H9 (cell line): ENCODE data around the gene C17orf50. TPM values are rescaled to one million over a fixed set of nuclear protein-coding genes. Genes with fewer than 3 reads are reported as not detected.

Experiments used
- DNase-seq: peaks from one replicate; pipeline ENCODE4 v3.0.0-alpha.2; 2017
- H2AFZ ChIP-seq: one replicate; pipeline ENCODE4 v1.6.1; 2013; ENCODE audit warnings: mild to moderate bottlenecking, low read length, control low read depth, moderate library complexity
- H2AK5ac ChIP-seq: 2 replicates; pipeline ENCODE4 v1.6.1; 2013; ENCODE audit warnings: low read length, control low read depth, mixed read lengths; ENCODE audit not compliant: insufficient read length
- H2BK120ac ChIP-seq: one replicate; pipeline ENCODE4 v1.6.1; 2013; ENCODE audit warnings: low read depth, mild to moderate bottlenecking, low read length, control low read depth, inconsistent platforms; ENCODE audit not compliant: poor library complexity, severe bottlenecking
- H2BK12ac ChIP-seq: 2 replicates; pipeline ENCODE4 v1.6.1; 2013; ENCODE audit warnings: low read length, control low read depth, mixed read lengths, low read depth; ENCODE audit not compliant: insufficient read length
- H2BK15ac ChIP-seq: 2 replicates; pipeline ENCODE4 v1.6.1; 2013; ENCODE audit warnings: low read depth, low read length, control low read depth
- H2BK20ac ChIP-seq: one replicate; pipeline ENCODE4 v1.6.1; 2013; ENCODE audit warnings: low read depth, mild to moderate bottlenecking, low read length, control low read depth, inconsistent platforms; ENCODE audit not compliant: poor library complexity, severe bottlenecking
- H2BK5ac ChIP-seq: 2 replicates; pipeline ENCODE4 v1.6.1; 2013; ENCODE audit warnings: low read length, control low read depth, mixed read lengths; ENCODE audit not compliant: insufficient read length
- H3K14ac ChIP-seq: 2 replicates; pipeline ENCODE4 v1.6.1; 2013; ENCODE audit warnings: low read length, control low read depth; ENCODE audit not compliant: insufficient read depth
- H3K18ac ChIP-seq: 2 replicates; pipeline ENCODE4 v1.6.1; 2013; ENCODE audit warnings: low read depth, mild to moderate bottlenecking, mixed read lengths, low read length, control low read depth; ENCODE audit not compliant: insufficient read length
- H3K23ac ChIP-seq: 2 replicates; pipeline ENCODE4 v1.6.1; 2013; ENCODE audit warnings: low read length, control low read depth, mixed read lengths, low read depth; ENCODE audit not compliant: insufficient read length
- H3K23me2 ChIP-seq: 2 replicates; pipeline ENCODE4 v1.6.1; 2013; ENCODE audit warnings: low read depth, mild to moderate bottlenecking, mixed read lengths, low read length, control low read depth; ENCODE audit not compliant: insufficient read length, poor library complexity, severe bottlenecking
- H3K27ac ChIP-seq: 2 replicates; pipeline ENCODE4 v1.5.1; 2013; ENCODE audit warnings: low read length, control low read depth, mixed read lengths, low read depth; ENCODE audit not compliant: insufficient read length
- H3K27me3 ChIP-seq: 2 replicates; pipeline ENCODE4 v1.6.1; 2013; ENCODE audit warnings: low read length, control low read depth, inconsistent platforms; ENCODE audit not compliant: insufficient read depth
- H3K4ac ChIP-seq: 2 replicates; pipeline ENCODE4 v1.6.1; 2013; ENCODE audit warnings: low read depth, mild to moderate bottlenecking, control low read depth, inconsistent platforms, low read length, moderate library complexity
- H3K4me1 ChIP-seq: 2 replicates; pipeline ENCODE4 v1.6.1; 2013; ENCODE audit warnings: low read length, control low read depth, inconsistent platforms; ENCODE audit not compliant: insufficient read depth
- H3K4me2 ChIP-seq: 2 replicates; pipeline ENCODE4 v1.6.1; 2013; ENCODE audit warnings: low read length, control low read depth, mixed read lengths; ENCODE audit not compliant: insufficient read length, insufficient read depth
- H3K56ac ChIP-seq: 2 replicates; pipeline ENCODE4 v1.6.1; 2013; ENCODE audit warnings: low read depth, mild to moderate bottlenecking, mixed read lengths, low read length, control low read depth; ENCODE audit not compliant: insufficient read length
- H3K79me1 ChIP-seq: 2 replicates; pipeline ENCODE4 v1.6.1; 2013; ENCODE audit warnings: low read depth, mild to moderate bottlenecking, moderate library complexity, low read length, control low read depth, inconsistent platforms; ENCODE audit not compliant: insufficient read depth, poor library complexity, severe bottlenecking
- H3K79me2 ChIP-seq: 2 replicates; pipeline ENCODE4 v1.6.1; 2013; ENCODE audit warnings: low read length, control low read depth, inconsistent platforms; ENCODE audit not compliant: insufficient read depth
- H3K9ac ChIP-seq: 2 replicates; pipeline ENCODE4 v1.6.1; 2013; ENCODE audit warnings: low read length, control low read depth, mixed read lengths; ENCODE audit not compliant: insufficient read length; ENCODE audit errors: extremely low read depth
- H3K9me3 ChIP-seq: one replicate; pipeline ENCODE4 v1.6.1; 2013; ENCODE audit warnings: low read depth, low read length, inconsistent platforms; ENCODE audit not compliant: control insufficient read depth
- H3T11ph ChIP-seq: one replicate; pipeline ENCODE4 v1.6.1; 2013; ENCODE audit warnings: mild to moderate bottlenecking, low read length, control low read depth, inconsistent platforms
- H4K20me1 ChIP-seq: one replicate; pipeline ENCODE4 v1.6.1; 2013; ENCODE audit not compliant: control insufficient read depth, insufficient read length, insufficient read depth
- H4K5ac ChIP-seq: 2 replicates; pipeline ENCODE4 v1.6.1; 2013; ENCODE audit warnings: low read depth, mild to moderate bottlenecking, mixed read lengths, low read length, control low read depth; ENCODE audit not compliant: insufficient read length
- H4K8ac ChIP-seq: replicated peaks from 2 replicates; pipeline ENCODE4 v1.6.1; 2013; ENCODE audit warnings: low read length, control low read depth, mixed read lengths, low read depth; ENCODE audit not compliant: insufficient read length
- H4K91ac ChIP-seq: 2 replicates; pipeline ENCODE4 v1.6.1; 2013; ENCODE audit warnings: low read depth, mild to moderate bottlenecking, moderate library complexity, mixed read lengths, low read length, control low read depth; ENCODE audit not compliant: insufficient read length
- H3K27ac Mint-ChIP-seq, 3 experiments: 2 replicates in 2 of 3; 3 replicates in 1 of 3; pipeline ENCODE4 v1.8.0; 2020 to 2021; ENCODE audit warnings: mixed read lengths in 3 of 3, mild to moderate bottlenecking in 1 of 3, moderate library complexity in 1 of 3
- H3K27me3 Mint-ChIP-seq: 2 replicates; pipeline ENCODE4 v1.8.0; 2021; ENCODE audit warnings: low read depth, mild to moderate bottlenecking, moderate library complexity, mixed read lengths
- H3K36me3 Mint-ChIP-seq, 3 experiments: 2 replicates in 2 of 3; 3 replicates in 1 of 3; pipeline ENCODE4 v1.8.0; 2020 to 2021; ENCODE audit warnings: low read depth in 3 of 3, mixed read lengths in 3 of 3; ENCODE audit not compliant: insufficient read depth in 1 of 3
- H3K4me1 Mint-ChIP-seq, 2 experiments: 2 replicates each; pipeline ENCODE4 v1.8.0; 2020; ENCODE audit warnings: mixed read lengths in 2 of 2
- H3K4me3 Mint-ChIP-seq, 2 experiments: 2 replicates in 1 of 2; 3 replicates in 1 of 2; pipeline ENCODE4 v1.8.0; 2020 to 2021; ENCODE audit warnings: mild to moderate bottlenecking in 2 of 2, mixed read lengths in 2 of 2, moderate library complexity in 1 of 2
- H3K9me3 Mint-ChIP-seq, 2 experiments: 2 replicates in 1 of 2; 3 replicates in 1 of 2; pipeline ENCODE4 v1.8.0; 2020; ENCODE audit warnings: mild to moderate bottlenecking in 2 of 2, mixed read lengths in 2 of 2, moderate library complexity in 1 of 2
- WGBS: extraction: QIAGEN DNeasy Blood & Tissue Kit; methylation state at CpG from one replicate; pipeline ENCODE4 v1.1.7; 2013; ENCODE audit warnings: missing lambda C conversion rate, low lambda C conversion rate, mixed read lengths; ENCODE audit not compliant: insufficient read length; ENCODE audit errors: extremely low coverage; 5-methylcytosine and 5-hydroxymethylcytosine counted together
- total RNA-seq: library from RNA; stranded (reverse); gene quantifications from 2 replicates; pipeline ENCODE4 v1.2.1, GENCODE V29; 2021
- TF ChIP-seq, protein P1 (sequence below): fragments of 200-600 bp; sonication (generic); conservative IDR thresholded peaks from 3 replicates; pipeline ENCODE4 v1.8.0; 2021; ENCODE audit warnings: antibody characterized with exemption, mild to moderate bottlenecking

Gene C17orf50
- total RNA-seq, 1 experiment from 2014 or later, result not detected

DNA sequence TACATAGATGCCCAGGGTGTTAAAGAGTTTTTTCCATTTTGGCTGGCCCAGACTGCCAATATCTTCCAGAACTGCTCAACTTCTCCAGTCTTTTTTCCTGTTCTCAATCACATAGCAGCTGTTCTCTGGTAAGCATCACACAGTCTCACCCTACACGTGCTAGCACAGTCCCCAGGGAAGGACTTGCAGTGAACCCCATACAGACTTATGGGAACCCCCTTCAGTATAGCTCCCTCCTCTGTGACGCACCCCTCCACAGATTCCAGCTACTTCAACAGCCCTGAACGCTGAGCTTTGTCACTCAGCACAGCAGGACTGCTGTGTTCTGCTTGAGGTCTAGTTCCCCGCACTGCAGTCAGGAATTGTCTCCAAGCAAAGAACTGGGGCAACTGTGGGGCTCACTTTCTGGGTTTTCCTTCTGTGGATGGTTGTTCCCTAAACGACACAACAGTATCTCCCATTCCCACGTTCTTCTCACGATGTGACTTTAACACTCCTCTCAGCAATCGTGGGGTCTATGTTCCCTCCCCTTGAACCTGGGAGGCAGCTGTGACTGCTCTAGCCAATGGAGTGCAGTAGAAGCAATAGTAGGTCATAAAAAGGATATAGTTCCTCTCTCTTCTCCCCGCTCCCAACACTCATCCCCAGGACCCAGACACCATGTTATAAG, 31.1 kb downstream of the C17orf50 start:
- Mint-ChIP-seq H3K36me3 (no peaks in the 10 kb centered on the region), H3K4me1 (peaks cover 6 to 23% of the 10 kb centered on the region in 2 experiments), H3K9me3 (no peaks in the 10 kb centered on the region), H3K27ac (no peak overlapping the region), H3K4me3 (no peak overlapping the region; a peak in 1 of 5 replicates), H3K27me3 (peaks cover 91% of the 10 kb centered on the region)
- H2BK20ac ChIP-seq, result no peak overlapping the region
- WGBS, result no CpG with 5 or more reads among the region's 9 CpGs
- no peak overlapping the region for H4K91ac ChIP-seq
- peaks cover 28% of the 10 kb centered on the region for H3K27me3 ChIP-seq
- no peaks in the 10 kb centered on the region for H3K79me2 ChIP-seq
- H4K20me1 ChIP-seq, result no peaks in the 10 kb centered on the region
- no peak overlapping the region for H2AK5ac ChIP-seq
- no peak overlapping the region for H4K8ac ChIP-seq
- no peak overlapping the region for H2BK5ac ChIP-seq
- H3K4ac ChIP-seq, result no peak overlapping the region
- 0 out of 2 replicates have a peak, but pooled peaks cover 2% of the 10 kb centered on the region for H3K4me1 ChIP-seq
- no peak overlapping the region for H3K4me2 ChIP-seq
- no peak overlapping the region for H3K18ac ChIP-seq
- H2BK12ac ChIP-seq, result no peak overlapping the region
- H3K23me2 ChIP-seq, result peaks cover 6% of the 10 kb centered on the region
- H4K5ac ChIP-seq, result no peak overlapping the region
- DNase-seq, result no peak
- no peak overlapping the region for H3K56ac ChIP-seq
- no peaks in the 10 kb centered on the region for H3K9me3 ChIP-seq
- H3K27ac ChIP-seq, result no peak overlapping the region
- no peak overlapping the region for H3K14ac ChIP-seq
- no peak overlapping the region for H2AFZ ChIP-seq
- no peak overlapping the region for H3T11ph ChIP-seq
- TF ChIP-seq, protein P1, sequence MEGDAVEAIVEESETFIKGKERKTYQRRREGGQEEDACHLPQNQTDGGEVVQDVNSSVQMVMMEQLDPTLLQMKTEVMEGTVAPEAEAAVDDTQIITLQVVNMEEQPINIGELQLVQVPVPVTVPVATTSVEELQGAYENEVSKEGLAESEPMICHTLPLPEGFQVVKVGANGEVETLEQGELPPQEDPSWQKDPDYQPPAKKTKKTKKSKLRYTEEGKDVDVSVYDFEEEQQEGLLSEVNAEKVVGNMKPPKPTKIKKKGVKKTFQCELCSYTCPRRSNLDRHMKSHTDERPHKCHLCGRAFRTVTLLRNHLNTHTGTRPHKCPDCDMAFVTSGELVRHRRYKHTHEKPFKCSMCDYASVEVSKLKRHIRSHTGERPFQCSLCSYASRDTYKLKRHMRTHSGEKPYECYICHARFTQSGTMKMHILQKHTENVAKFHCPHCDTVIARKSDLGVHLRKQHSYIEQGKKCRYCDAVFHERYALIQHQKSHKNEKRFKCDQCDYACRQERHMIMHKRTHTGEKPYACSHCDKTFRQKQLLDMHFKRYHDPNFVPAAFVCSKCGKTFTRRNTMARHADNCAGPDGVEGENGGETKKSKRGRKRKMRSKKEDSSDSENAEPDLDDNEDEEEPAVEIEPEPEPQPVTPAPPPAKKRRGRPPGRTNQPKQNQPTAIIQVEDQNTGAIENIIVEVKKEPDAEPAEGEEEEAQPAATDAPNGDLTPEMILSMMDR, result no peak
- H2BK15ac ChIP-seq, result no peak overlapping the region
- H3K79me1 ChIP-seq, result no peaks in the 10 kb centered on the region
- H2BK120ac ChIP-seq, result no peak overlapping the region
- no peak overlapping the region for H3K9ac ChIP-seq
- no peak overlapping the region for H3K23ac ChIP-seq
